Esophagus muscularis mucosa (tissue), 3 donors: ENCODE results near the gene PAFAH1B2.

Experiments
- CTCF ChIP-seq, 3 experiments: fragments of 200-600 bp in 2 of 3; fragments of 450-650 bp in 1 of 3; sonication (generic) in 2 of 3; IDR thresholded peaks; one replicate each; pipeline ENCODE4 v1.5.1; 2017 to 2019; ENCODE audit warnings: antibody characterized with exemption in 3 of 3, mild to moderate bottlenecking in 2 of 3, moderate library complexity in 1 of 3
- POLR2AphosphoS5 ChIP-seq, 2 donors: sonication (generic); formaldehyde crosslinking; IDR thresholded peaks; one replicate each; pipeline ENCODE4 v1.6.1; 2017; ENCODE audit warnings: antibody characterized with exemption in 2 of 2

- no peak for TF ChIP-seq CTCF (IDR thresholded peaks at IDR 0.05)
- no peak for TF ChIP-seq POLR2AphosphoS5 (IDR thresholded peaks at IDR 0.05)
These were observed 26.4 kb upstream of the PAFAH1B2 start for GRCh38 chr11:117117681-117118080.
